PC-3 (cell line): ENCODE data around the gene DHRS2.

ENCODE experiments used
- EZH2 ChIP-seq: fragments of 300-600 bp; sonication (generic); IDR thresholded peaks from one replicate; pipeline ENCODE4 v1.6.1; 2017; ENCODE audit warnings: antibody characterized with exemption, mild to moderate bottlenecking, low read length; ENCODE audit not compliant: unreplicated experiment
- EZH2phosphoT487 ChIP-seq: fragments of 300-600 bp; sonication (generic); IDR thresholded peaks from 2 replicates; pipeline ENCODE4 v1.6.1; 2018; ENCODE audit warnings: mild to moderate bottlenecking, antibody characterized with exemption, low read length, borderline replicate concordance
- TF ChIP-seq, protein P1 (sequence below): fragments of 300-600 bp; sonication (generic); conservative IDR thresholded peaks from 2 replicates; pipeline ENCODE4 v1.5.1; 2017; ENCODE audit warnings: antibody characterized with exemption, low read depth, mild to moderate bottlenecking, low read length

DNA sequence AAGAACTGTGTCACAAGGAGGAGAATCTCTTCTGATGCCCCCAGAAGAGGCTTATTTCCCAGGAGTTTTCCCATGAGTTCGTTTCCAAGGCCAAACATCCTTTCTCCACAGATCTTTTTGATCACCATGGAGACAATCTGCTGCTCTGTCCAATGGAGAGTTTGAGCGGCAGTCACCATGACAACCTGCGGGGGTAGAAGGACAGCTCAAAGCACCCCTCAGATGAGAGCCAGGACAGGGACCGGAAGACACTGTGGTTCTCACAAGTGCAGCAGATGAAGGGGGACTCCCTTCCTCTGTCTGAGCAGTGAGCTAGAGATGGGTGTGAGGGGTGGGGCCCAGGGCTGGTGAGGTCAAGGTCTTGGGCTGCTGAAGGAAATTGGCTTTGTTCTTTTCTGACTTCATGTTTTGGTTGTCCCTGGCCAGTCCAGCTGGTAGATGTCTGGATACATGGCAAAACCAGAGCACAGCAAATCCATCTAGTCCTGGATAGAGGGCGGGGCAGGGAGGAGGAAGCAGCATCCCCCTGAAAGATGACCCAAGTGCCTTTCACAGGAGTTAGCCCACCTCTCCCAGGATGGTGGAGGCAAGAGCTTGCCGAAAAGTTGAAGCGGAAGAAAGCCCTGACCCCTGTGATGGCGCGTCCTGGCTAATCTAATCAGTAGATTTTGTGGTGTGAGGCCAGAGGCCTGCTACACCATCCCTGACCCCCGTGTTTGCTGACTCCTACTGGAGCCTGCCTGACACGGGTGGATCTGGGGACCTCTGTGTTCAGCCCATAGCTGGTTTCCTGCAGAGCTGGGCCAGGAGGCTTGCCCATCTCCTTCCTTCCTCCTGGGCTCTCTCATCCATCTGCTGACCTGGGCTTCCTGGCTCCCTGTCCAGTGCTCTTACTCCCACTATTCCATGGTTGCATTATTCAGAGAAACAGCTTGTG is 24.4 kb downstream of the DHRS2 start:
- TF ChIP-seq, protein P1, sequence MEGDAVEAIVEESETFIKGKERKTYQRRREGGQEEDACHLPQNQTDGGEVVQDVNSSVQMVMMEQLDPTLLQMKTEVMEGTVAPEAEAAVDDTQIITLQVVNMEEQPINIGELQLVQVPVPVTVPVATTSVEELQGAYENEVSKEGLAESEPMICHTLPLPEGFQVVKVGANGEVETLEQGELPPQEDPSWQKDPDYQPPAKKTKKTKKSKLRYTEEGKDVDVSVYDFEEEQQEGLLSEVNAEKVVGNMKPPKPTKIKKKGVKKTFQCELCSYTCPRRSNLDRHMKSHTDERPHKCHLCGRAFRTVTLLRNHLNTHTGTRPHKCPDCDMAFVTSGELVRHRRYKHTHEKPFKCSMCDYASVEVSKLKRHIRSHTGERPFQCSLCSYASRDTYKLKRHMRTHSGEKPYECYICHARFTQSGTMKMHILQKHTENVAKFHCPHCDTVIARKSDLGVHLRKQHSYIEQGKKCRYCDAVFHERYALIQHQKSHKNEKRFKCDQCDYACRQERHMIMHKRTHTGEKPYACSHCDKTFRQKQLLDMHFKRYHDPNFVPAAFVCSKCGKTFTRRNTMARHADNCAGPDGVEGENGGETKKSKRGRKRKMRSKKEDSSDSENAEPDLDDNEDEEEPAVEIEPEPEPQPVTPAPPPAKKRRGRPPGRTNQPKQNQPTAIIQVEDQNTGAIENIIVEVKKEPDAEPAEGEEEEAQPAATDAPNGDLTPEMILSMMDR: no peak
- TF ChIP-seq EZH2phosphoT487 (no peak), EZH2 (no peak)
